ENCODE results near the gene PPP6R3. TPM values are rescaled to one million over a fixed set of nuclear protein-coding genes. Genes with fewer than 3 reads are reported as not detected.

Gene PPP6R3
- total and polyA plus RNA-seq, 9 donors: 44.3 to 80.9 (median 52.2) TPM

- Histone ChIP-seq H3K27ac (ENCODE audit: low read length) (peak overlapping the region; percentile 75), H3K9me3 (replicated peaks; ENCODE audit: control insufficient read depth, low read depth, low read length) (no peaks in the 10 kb centered on the region), H3K4me1 (ENCODE audit: control insufficient read depth, insufficient read depth, low read length) (peaks cover 7% of the 10 kb centered on the region), H3K27me3 (ENCODE audit: control insufficient read depth, insufficient read depth, low read length) (no peaks in the 10 kb centered on the region), H3K36me3 (ENCODE audit: control insufficient read depth, insufficient read depth, low read length) (peaks cover 44% of the 10 kb centered on the region), H3K4me3 (ENCODE audit: low read length) (no peak overlapping the region)
- peak; percentile 50 for DNase-seq
- 63% methylated on average over 2 of the region's 11 CpGs for WGBS (ENCODE audit: insufficient coverage)
Observed at GRCh38 chr11:68549789-68550484, 89.4 kb downstream of the PPP6R3 start.

GRCh38 chr11:68550485-68550817 lies 89.9 kb downstream of the PPP6R3 start:
- no CpG with 5 or more reads among the region's 4 CpGs for WGBS (ENCODE audit: insufficient coverage)
- Histone ChIP-seq H3K36me3 (ENCODE audit: control insufficient read depth, insufficient read depth, low read length) (peaks cover 42% of the 10 kb centered on the region), H3K4me1 (ENCODE audit: control insufficient read depth, insufficient read depth, low read length) (peaks cover 7% of the 10 kb centered on the region), H3K9me3 (replicated peaks; ENCODE audit: control insufficient read depth, low read depth, low read length) (no peaks in the 10 kb centered on the region), H3K4me3 (ENCODE audit: low read length) (no peak overlapping the region), H3K27ac (ENCODE audit: low read length) (peak overlapping the region; percentile 75), H3K27me3 (ENCODE audit: control insufficient read depth, insufficient read depth, low read length) (no peaks in the 10 kb centered on the region)
- DNase-seq: peak; percentile 75

GRCh38 chr11:68551223-68551622 lies 90.7 kb downstream of the PPP6R3 start:
- no peaks in the 10 kb centered on the region for H3K9me3 ChIP-seq (replicated peaks; ENCODE audit: control insufficient read depth, low read depth, low read length)
- no peak overlapping the region for H3K27ac ChIP-seq (ENCODE audit: low read length)
- H3K4me1 ChIP-seq (ENCODE audit: control insufficient read depth, insufficient read depth, low read length): peaks cover 7% of the 10 kb centered on the region
- no peak overlapping the region for H3K4me3 ChIP-seq (ENCODE audit: low read length)
- H3K27me3 ChIP-seq (ENCODE audit: control insufficient read depth, insufficient read depth, low read length): no peaks in the 10 kb centered on the region
- DNase-seq: no peak
- peaks cover 36% of the 10 kb centered on the region for H3K36me3 ChIP-seq (ENCODE audit: control insufficient read depth, insufficient read depth, low read length)
- 90% methylated on average over 1 of the region's 7 CpGs for WGBS (ENCODE audit: insufficient coverage)

- no peak overlapping the region for H3K4me3 ChIP-seq (ENCODE audit: low read length)
- H3K36me3 ChIP-seq (ENCODE audit: control insufficient read depth, insufficient read depth, low read length): peaks cover 32% of the 10 kb centered on the region
- peaks cover 7% of the 10 kb centered on the region for H3K4me1 ChIP-seq (ENCODE audit: control insufficient read depth, insufficient read depth, low read length)
- 92% methylated on average over 2 of the region's 3 CpGs for WGBS (ENCODE audit: insufficient coverage)
- no peaks in the 10 kb centered on the region for H3K27me3 ChIP-seq (ENCODE audit: control insufficient read depth, insufficient read depth, low read length)
- no peaks in the 10 kb centered on the region for H3K9me3 ChIP-seq (replicated peaks; ENCODE audit: control insufficient read depth, low read depth, low read length)
- H3K27ac ChIP-seq (ENCODE audit: low read length): no peak overlapping the region
- no peak for DNase-seq
Observed at GRCh38 chr11:68551777-68552176, 91.2 kb downstream of the PPP6R3 start.

GRCh38 chr11:68552542-68552941 lies 92.0 kb downstream of the PPP6R3 start:
- 84% methylated on average over 2 of the region's 2 CpGs for WGBS (ENCODE audit: insufficient coverage)
- no peaks in the 10 kb centered on the region for H3K9me3 ChIP-seq (replicated peaks; ENCODE audit: control insufficient read depth, low read depth, low read length)
- DNase-seq: no peak
- H3K4me3 ChIP-seq (ENCODE audit: low read length): no peak overlapping the region
- H3K27ac ChIP-seq (ENCODE audit: low read length): no peak overlapping the region
- peaks cover 32% of the 10 kb centered on the region for H3K36me3 ChIP-seq (ENCODE audit: control insufficient read depth, insufficient read depth, low read length)
- H3K27me3 ChIP-seq (ENCODE audit: control insufficient read depth, insufficient read depth, low read length): no peaks in the 10 kb centered on the region
- peaks cover 7% of the 10 kb centered on the region for H3K4me1 ChIP-seq (ENCODE audit: control insufficient read depth, insufficient read depth, low read length)

GRCh38 chr11:68560216-68560615 lies 99.7 kb downstream of the PPP6R3 start:
- H3K36me3 ChIP-seq (ENCODE audit: control insufficient read depth, insufficient read depth, low read length): peaks cover 38% of the 10 kb centered on the region
- no CpG with 5 or more reads among the region's 1 CpG for WGBS (ENCODE audit: insufficient coverage)

GRCh38 chr11:68563454-68563853 lies 102.9 kb downstream of the PPP6R3 start:
- no peaks in the 10 kb centered on the region for H3K27me3 ChIP-seq (ENCODE audit: control insufficient read depth, insufficient read depth, low read length)
- no peak overlapping the region for H3K27ac ChIP-seq (ENCODE audit: low read length)
- no peak overlapping the region for H3K4me3 ChIP-seq (ENCODE audit: low read length)
- no CpG with 5 or more reads among the region's 2 CpGs for WGBS (ENCODE audit: insufficient coverage)
- no peak for DNase-seq
- no peaks in the 10 kb centered on the region for H3K9me3 ChIP-seq (replicated peaks; ENCODE audit: control insufficient read depth, low read depth, low read length)
- H3K36me3 ChIP-seq (ENCODE audit: control insufficient read depth, insufficient read depth, low read length): peaks cover 56% of the 10 kb centered on the region
- H3K4me1 ChIP-seq (ENCODE audit: control insufficient read depth, insufficient read depth, low read length): peaks cover 2% of the 10 kb centered on the region

More at GRCh38 chr11:68560216-68560615, 99.7 kb downstream of the PPP6R3 start:
- Histone ChIP-seq H3K9me3 (replicated peaks; ENCODE audit: control insufficient read depth, low read depth, low read length) (no peaks in the 10 kb centered on the region), H3K4me3 (ENCODE audit: low read length) (no peak overlapping the region), H3K4me1 (ENCODE audit: control insufficient read depth, insufficient read depth, low read length) (no peaks in the 10 kb centered on the region), H3K27ac (ENCODE audit: low read length) (no peak overlapping the region), H3K27me3 (ENCODE audit: control insufficient read depth, insufficient read depth, low read length) (no peaks in the 10 kb centered on the region)
- no peak for DNase-seq

GRCh38 chr11:68564261-68564660 lies 103.7 kb downstream of the PPP6R3 start:
- WGBS (ENCODE audit: insufficient coverage): 100% methylated on average over 3 of the region's 3 CpGs
- no peaks in the 10 kb centered on the region for H3K9me3 ChIP-seq (replicated peaks; ENCODE audit: control insufficient read depth, low read depth, low read length)
- H3K4me3 ChIP-seq (ENCODE audit: low read length): no peak overlapping the region
- peaks cover 2% of the 10 kb centered on the region for H3K4me1 ChIP-seq (ENCODE audit: control insufficient read depth, insufficient read depth, low read length)
- H3K27me3 ChIP-seq (ENCODE audit: control insufficient read depth, insufficient read depth, low read length): no peaks in the 10 kb centered on the region
- DNase-seq: no peak
- H3K36me3 ChIP-seq (ENCODE audit: control insufficient read depth, insufficient read depth, low read length): peaks cover 52% of the 10 kb centered on the region
- H3K27ac ChIP-seq (ENCODE audit: low read length): no peak overlapping the region

- Histone ChIP-seq H3K36me3 (ENCODE audit: control insufficient read depth, insufficient read depth, low read length) (peaks cover 52% of the 10 kb centered on the region), H3K4me3 (ENCODE audit: low read length) (no peak overlapping the region), H3K27me3 (ENCODE audit: control insufficient read depth, insufficient read depth, low read length) (no peaks in the 10 kb centered on the region), H3K27ac (ENCODE audit: low read length) (no peak overlapping the region), H3K9me3 (replicated peaks; ENCODE audit: control insufficient read depth, low read depth, low read length) (no peaks in the 10 kb centered on the region), H3K4me1 (ENCODE audit: control insufficient read depth, insufficient read depth, low read length) (peaks cover 2% of the 10 kb centered on the region)
- DNase-seq: no peak
- WGBS (ENCODE audit: insufficient coverage): 61% methylated on average over 5 of the region's 5 CpGs
Observed at GRCh38 chr11:68565768-68566167, 105.2 kb downstream of the PPP6R3 start.

GRCh38 chr11:68567553-68567952 lies 107.0 kb downstream of the PPP6R3 start:
- Histone ChIP-seq H3K9me3 (replicated peaks; ENCODE audit: control insufficient read depth, low read depth, low read length) (no peaks in the 10 kb centered on the region), H3K4me3 (ENCODE audit: low read length) (no peak overlapping the region), H3K4me1 (ENCODE audit: control insufficient read depth, insufficient read depth, low read length) (peaks cover 2% of the 10 kb centered on the region), H3K36me3 (ENCODE audit: control insufficient read depth, insufficient read depth, low read length) (peaks cover 57% of the 10 kb centered on the region), H3K27me3 (ENCODE audit: control insufficient read depth, insufficient read depth, low read length) (no peaks in the 10 kb centered on the region), H3K27ac (ENCODE audit: low read length) (no peak overlapping the region)
- no peak for DNase-seq
- WGBS (ENCODE audit: insufficient coverage): no CpG with 5 or more reads among the region's 3 CpGs

GRCh38 chr11:68569357-68569756 lies 108.8 kb downstream of the PPP6R3 start:
- DNase-seq: no peak
- Histone ChIP-seq H3K36me3 (ENCODE audit: control insufficient read depth, insufficient read depth, low read length) (peaks cover 47% of the 10 kb centered on the region), H3K4me3 (ENCODE audit: low read length) (no peak overlapping the region), H3K4me1 (ENCODE audit: control insufficient read depth, insufficient read depth, low read length) (peaks cover 2% of the 10 kb centered on the region), H3K27me3 (ENCODE audit: control insufficient read depth, insufficient read depth, low read length) (no peaks in the 10 kb centered on the region), H3K9me3 (replicated peaks; ENCODE audit: control insufficient read depth, low read depth, low read length) (no peaks in the 10 kb centered on the region), H3K27ac (ENCODE audit: low read length) (no peak overlapping the region)
- no CpG with 5 or more reads among the region's 1 CpG for WGBS (ENCODE audit: insufficient coverage)
